HL-60/S4 treated with retinoic acid at 250 ng/mL for 4 days and 3 days (cell line): ENCODE data around the gene ARRDC1.
"Not testable (repeated sequence)": the region's sequence is repeated elsewhere in the genome, so short reads cannot be mapped to it uniquely, and the experiment has no call there.

Experiments
- in situ Hi-C: fragments of 300-500 bp; cut with MboI; formaldehyde crosslinking; loops from 2 replicates; pipeline ENCODE4 v1.7.0; 2022; ENCODE audit warnings: low sequenced_read_pairs

Gene ARRDC1

GRCh38 chr9:137611623-137612609, 6.4 kb downstream of the ARRDC1 start:
- in situ Hi-C loops = no loop called here

- in situ Hi-C loops = no loop called here
Measured at GRCh38 chr9:137612741-137613142, 7.3 kb downstream of the ARRDC1 start.

- in situ Hi-C loops = no loop called here
Measured at GRCh38 chr9:137613259-137613658, 7.8 kb downstream of the ARRDC1 start.

DNA sequence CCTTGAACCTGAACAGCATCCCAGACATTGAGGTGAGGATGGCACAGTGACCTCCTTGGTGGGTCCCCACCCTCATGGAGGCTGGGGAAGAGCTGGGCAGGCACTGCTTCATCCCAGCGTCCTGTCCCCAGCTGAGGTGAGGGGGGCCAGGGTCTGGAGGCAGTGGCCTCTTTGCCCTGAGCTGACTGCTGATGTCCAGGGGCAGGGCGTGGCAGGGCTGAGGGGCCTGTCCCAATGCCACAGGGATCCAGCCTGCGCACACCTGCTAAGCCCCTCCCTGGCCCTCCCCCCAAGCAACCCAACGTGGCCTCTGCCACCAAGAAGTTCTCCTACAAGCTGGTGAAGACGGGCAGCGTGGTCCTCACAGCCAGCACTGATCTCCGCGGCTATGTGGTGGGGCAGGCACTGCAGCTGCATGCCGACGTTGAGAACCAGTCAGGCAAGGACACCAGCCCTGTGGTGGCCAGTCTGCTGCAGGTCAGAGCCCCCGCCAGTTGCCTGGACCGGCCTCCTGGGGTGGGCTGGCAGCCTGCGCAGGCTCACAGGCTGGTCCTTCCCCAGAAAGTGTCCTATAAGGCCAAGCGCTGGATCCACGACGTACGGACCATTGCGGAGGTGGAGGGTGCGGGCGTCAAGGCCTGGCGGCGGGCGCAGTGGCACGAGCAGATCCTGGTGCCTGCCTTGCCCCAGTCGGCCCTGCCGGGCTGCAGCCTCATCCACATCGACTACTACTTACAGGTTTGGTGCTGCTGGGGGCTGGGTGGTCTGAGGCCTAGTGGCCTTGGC, 8.4 kb downstream of the ARRDC1 start:
- in situ Hi-C loops = no loop called here

GRCh38 chr9:137614631-137615386, 9.3 kb downstream of the ARRDC1 start:
- in situ Hi-C loops = no loop called here

DNA sequence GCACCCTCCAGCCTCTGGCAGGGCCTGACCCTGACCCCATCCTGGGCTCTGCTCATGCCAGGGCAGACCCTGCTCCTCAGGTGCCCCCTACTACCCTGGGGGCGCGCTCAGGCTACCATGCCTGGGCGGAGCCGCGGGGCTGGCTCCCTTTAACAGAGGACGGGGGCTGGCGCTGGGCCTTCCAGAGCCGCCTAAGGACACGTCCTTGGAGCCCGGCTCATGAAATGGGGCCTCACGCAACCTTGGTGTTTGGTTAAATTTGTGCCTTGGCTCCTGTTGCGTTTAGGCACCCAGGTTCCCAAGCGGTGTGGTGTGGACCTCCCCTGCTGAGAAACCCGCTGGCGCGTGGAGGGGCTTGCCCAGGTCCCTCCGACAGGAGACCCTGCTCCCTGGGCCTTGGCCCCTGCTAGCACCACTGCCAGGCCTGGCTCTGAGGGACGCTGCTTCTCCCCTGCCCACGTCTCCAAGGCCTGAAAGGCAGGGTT, 9.9 kb downstream of the ARRDC1 start:
- in situ Hi-C loops = no loop called here

DNA sequence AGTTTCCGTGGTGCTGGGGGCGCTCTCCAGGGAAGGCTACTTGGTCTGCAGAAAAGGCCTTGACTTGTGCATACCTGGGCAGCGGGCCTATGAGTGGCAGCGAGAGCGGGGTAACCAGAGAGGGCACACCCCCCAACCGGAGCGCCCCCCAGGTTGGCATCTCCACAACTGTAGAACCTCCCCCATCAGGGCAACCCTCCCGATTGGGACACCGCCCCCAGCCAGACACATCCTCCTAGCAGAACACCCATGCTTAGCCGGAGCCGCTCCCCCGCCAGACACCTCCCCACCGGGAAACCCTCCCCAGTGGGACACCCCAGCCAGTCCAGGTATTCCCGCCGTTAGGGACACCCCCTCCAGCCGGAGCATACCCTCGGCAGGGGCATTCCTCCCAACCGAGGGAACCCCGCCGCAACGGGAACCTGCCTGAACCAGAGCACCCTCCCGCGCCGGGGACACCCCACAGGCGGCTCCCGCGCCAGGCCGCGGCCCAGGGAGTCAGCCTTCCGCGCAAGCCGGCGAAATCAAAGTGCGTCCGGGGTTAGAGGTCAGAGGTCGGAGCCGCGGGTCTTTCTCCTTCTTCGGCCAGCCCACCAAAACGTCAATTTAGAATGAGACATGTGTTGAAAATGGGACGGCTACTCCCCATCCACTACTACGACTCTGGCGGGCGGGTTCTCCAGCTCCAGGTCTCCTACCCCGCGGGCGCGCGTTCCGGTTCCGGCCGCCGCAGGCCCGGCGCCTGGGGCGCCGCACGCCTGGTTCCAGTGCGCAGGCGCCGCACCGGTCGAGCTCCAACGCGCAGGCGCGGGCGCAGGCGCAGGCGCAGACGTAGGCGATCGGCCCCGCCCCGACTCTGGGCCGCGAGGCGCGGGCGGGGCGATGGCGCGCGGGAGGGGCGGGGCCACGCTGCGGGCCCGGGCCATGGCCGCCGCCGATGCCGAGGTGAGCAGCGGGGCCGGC, 12.9 kb downstream of the ARRDC1 start, which contains the start of gene EHMT1:
Gene EHMT1 (plus strand): TSS at position 901 of the 963 bp plus-strand sequence. CDS start 24 bp downstream, at position 925.
- in situ Hi-C loops = no loop called here

GRCh38 chr9:137619240-137620047, 14.0 kb downstream of the ARRDC1 start:
- in situ Hi-C loops = no loop called here

DNA sequence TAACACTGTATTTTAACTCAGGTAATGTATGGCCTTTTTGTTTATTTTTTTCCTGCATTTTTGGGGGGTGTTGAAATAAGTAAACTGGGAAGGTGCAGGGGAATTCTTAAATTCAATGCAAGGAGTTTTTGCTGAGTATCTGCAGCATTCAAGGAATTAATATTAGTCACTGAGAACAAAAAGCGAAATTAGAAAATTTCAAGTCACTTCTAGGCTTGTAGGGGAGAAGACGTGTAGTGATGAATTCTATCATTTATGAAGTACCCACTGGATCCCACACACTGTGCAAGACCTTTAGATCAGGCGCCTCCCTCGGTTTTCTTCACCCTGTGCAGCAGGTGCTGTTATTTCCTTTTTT, 14.5 kb downstream of the ARRDC1 start:
- in situ Hi-C loops = no loop called here

DNA sequence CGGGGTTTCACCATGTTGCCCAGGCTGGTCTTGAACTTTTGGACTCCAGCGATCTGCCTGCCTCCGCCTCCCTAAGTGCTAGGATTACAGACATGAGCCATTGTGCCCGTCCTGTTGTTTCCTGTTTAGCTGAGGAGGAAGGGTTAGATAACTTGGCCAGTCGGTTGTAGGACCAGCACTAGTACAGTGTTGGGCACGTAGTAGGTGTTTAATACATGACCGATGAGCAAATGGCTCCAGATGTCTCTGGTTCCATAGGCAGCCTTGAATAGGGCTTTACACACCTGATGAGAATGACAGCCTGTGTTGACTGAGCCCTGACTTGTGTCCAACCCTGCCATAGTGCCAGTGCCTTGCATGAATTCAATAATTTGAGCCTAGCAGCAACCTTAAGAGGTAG, 15.1 kb downstream of the ARRDC1 start:
- in situ Hi-C loops = no loop called here

DNA sequence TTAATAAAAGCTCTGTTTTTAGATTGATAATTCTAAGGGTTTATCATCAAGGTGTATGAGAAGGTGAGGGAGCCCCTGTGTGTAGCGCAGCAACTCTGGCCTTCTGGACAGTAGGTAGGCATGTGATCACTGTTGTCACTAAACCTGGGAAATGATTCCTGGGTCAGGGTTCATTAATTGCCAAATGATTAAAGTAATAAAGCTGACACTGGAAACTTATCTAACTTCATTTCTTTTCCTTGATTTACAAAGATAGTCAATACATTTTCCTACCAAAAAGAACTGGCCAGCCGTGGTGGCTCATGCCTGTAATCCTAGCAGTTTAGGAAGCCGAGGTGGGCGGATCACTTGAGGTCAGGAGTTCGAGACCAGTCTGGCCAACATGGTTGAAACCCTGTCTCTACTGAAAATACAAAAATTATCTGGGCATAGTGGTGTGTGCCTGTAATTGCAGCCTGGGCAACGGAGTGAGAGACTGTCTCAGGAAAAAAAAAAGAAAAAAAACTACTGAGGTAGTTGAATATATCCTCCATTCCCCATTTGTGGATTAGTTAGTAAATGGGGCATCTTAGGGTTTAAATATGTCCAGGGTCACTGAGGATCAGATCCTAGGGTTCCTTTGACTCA, 15.8 kb downstream of the ARRDC1 start:
- in situ Hi-C loops = no loop called here

- in situ Hi-C loops = not testable (repeated sequence)
Measured at GRCh38 chr9:137622211-137622610, 16.7 kb downstream of the ARRDC1 start.

GRCh38 chr9:137626464-137626863, 21.0 kb downstream of the ARRDC1 start:
- in situ Hi-C loops = no loop called here

DNA sequence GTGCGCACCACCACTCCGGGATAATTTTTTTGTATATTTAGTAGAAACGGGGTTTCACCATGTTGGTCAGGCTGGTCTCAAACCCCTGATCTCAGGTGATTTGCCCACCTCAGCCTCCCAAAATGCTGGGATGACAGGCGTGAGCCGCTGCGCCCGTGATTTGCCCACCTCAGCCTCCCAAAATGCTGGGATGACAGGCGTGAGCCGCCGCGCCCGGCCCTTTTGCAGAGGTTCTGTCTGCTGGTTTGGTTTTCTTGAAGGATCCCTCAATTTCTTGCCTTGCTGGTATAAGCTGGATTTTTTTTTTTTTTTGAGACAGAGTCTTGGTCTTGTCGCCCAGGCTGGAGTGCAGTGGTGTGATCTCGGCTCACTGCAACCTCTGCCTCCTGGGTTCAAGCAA, 21.9 kb downstream of the ARRDC1 start:
- in situ Hi-C loops = not testable (repeated sequence)

DNA sequence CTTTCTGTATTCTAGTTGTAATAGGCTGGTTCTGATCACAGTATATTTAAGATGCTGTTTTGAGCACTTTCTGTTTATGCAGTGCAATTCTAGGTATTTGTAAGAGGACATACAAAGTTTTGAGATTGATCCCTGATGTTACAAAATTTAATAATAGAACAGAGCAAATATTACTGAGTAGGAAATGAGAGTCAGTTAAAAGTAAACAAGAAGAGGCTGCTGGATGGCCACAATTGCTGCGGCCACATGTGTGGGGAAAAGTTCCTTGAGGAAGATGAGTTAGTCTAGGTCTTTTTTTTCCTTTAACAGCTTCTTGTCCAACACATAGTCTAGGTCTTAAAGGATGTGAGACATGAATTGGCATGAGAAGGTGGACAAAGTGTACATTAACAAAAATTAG, 24.6 kb downstream of the ARRDC1 start:
- in situ Hi-C loops = no loop called here

DNA sequence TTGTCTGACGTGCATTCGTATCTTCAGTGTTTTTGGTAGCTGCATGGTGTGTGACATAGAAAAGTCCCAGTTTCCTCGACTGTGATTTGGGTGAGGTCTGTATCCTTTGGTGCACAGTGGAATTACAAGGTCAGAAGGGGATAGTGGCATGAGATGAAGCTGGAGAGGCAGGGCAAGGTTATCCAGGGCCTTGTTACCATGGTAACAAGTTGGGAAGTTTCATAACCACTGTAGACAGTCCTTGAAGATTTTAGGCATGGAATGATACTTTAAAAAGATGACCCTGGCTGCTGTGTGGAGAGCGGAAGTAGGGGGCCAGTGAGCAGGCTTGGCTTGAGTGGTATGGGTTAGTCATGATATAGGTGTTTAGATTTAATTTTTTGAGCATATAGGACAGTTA, 25.2 kb downstream of the ARRDC1 start:
- in situ Hi-C loops = no loop called here

- in situ Hi-C loops = no loop called here
Measured at GRCh38 chr9:137631345-137632229, 26.1 kb downstream of the ARRDC1 start.
